SU-DHL-6 (cell line): ENCODE measurements around the gene WDR88.

Source experiments
- H2AFZ ChIP-seq: fragments of 200-600 bp; sonication (generic); 2 replicates; pipeline ENCODE4 v1.6.1; 2014; ENCODE audit warnings: low read depth, mild to moderate bottlenecking, moderate library complexity, mixed read lengths, antibody characterized with exemption, low read length; ENCODE audit not compliant: severe bottlenecking
- H3F3A ChIP-seq: fragments of 200-600 bp; shearing (Covaris generic); 2 replicates; pipeline ENCODE4 v1.6.0; 2016; ENCODE audit warnings: antibody characterized with exemption, mild to moderate bottlenecking; ENCODE audit not compliant: insufficient read depth
- H3K27ac ChIP-seq: fragments of 200-600 bp; sonication (generic); 2 replicates; pipeline ENCODE4 v1.5.1; 2016; ENCODE audit warnings: low read depth, mild to moderate bottlenecking, low read length, moderate library complexity, mixed read lengths
- H3K27me3 ChIP-seq: fragments of 200-600 bp; sonication (generic), shearing (Covaris generic); 2 replicates; pipeline ENCODE4 v1.6.0; 2014; ENCODE audit warnings: mild to moderate bottlenecking, low read length
- H3K36me3 ChIP-seq: fragments of 200-600 bp; sonication (generic); 2 replicates; pipeline ENCODE4 v1.6.1; 2014; ENCODE audit warnings: mild to moderate bottlenecking, low read length, mixed read lengths
- H3K4me2 ChIP-seq: fragments of 300-600, 200-600 bp; shearing (Covaris generic), sonication (generic); 2 replicates; pipeline ENCODE4 v1.6.0; 2014; ENCODE audit warnings: low read length, low read depth, mild to moderate bottlenecking; ENCODE audit not compliant: poor library complexity, severe bottlenecking
- H3K4me3 ChIP-seq: fragments of 200-600 bp; sonication (generic); 2 replicates; pipeline ENCODE4 v1.5.1; 2014; ENCODE audit warnings: antibody characterized with exemption, low read length, mild to moderate bottlenecking, mixed read lengths; ENCODE audit not compliant: insufficient read depth, poor library complexity, severe bottlenecking
- H3K79me2 ChIP-seq: fragments of 200-600 bp; sonication (generic); 2 replicates; pipeline ENCODE4 v1.6.1; 2014; ENCODE audit warnings: mild to moderate bottlenecking, low read length, moderate library complexity; ENCODE audit not compliant: insufficient read depth
- H3K9ac ChIP-seq: fragments of 200-600 bp; sonication (generic); 2 replicates; pipeline ENCODE4 v1.7.0; 2014; ENCODE audit warnings: mild to moderate bottlenecking, low read length
- H3K9me2 ChIP-seq: fragments of 200-600 bp; sonication (generic); replicated peaks from 2 replicates; pipeline ENCODE4 v1.6.1; 2014; ENCODE audit warnings: low read length; ENCODE audit not compliant: insufficient read depth
- H3K9me3 ChIP-seq: fragments of 200-600 bp; sonication (generic); 2 replicates; pipeline ENCODE4 v1.6.1; 2014; ENCODE audit warnings: low read length, mixed read lengths; ENCODE audit not compliant: insufficient read depth
- H4K20me1 ChIP-seq: fragments of 200-600 bp; sonication (generic); 2 replicates; pipeline ENCODE4 v1.6.1; 2014; ENCODE audit warnings: low read depth, mild to moderate bottlenecking, antibody characterized with exemption, low read length, moderate library complexity, mixed read lengths
- EZH2phosphoT487 ChIP-seq: fragments of 200-600 bp; sonication (generic), shearing (Covaris generic); conservative IDR thresholded peaks from 2 replicates; pipeline ENCODE4 v1.6.1; 2018; ENCODE audit warnings: mild to moderate bottlenecking, antibody characterized with exemption, low read length, moderate library complexity, mixed read lengths
- TF ChIP-seq, protein P1 (sequence below): fragments of 200-600 bp; sonication (generic); IDR thresholded peaks from one replicate; pipeline ENCODE4 v1.5.1; 2017; ENCODE audit warnings: antibody characterized with exemption, mild to moderate bottlenecking, low read length, moderate library complexity; ENCODE audit not compliant: insufficient read depth, poor library complexity, severe bottlenecking

Gene WDR88

DNA sequence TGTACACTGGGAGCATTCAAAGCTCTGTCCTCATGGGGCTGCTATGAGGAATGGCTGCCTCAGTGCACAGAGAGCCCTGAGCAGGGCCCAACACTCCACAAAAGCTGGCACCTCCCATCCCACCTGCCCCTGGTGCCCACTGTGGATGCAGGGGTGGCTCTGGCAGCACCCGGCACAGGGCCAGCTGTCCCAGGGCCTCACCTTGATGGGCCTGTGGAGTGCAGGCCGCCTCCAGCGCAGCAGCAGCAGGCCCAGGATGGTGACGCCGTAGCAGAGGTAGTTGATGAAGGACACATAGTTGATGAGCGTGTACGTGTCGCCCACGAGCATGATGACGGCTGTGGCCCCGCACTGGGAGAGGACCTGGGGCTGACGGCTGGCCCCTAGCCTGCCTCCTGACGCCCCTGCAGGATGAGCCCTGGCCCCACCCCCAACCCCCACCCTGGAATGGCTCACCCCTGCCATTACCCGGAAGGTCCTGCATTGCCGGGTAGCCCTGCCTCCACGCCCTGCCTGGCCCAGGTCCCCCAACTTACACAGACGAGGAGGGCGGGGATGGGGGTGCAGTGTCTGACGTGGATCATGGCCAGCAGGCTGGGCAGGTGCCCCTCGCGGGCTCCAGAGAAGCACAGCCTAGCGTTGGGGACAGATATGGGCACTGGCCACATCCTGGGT is 78.5 kb downstream of the WDR88 start:
- no peak overlapping the region for H2AFZ ChIP-seq
- H3K9ac ChIP-seq: no peak overlapping the region
- H3K9me3 ChIP-seq: no peaks in the 10 kb centered on the region
- no peaks in the 10 kb centered on the region for H3K79me2 ChIP-seq
- H3K9me2 ChIP-seq: no peaks in the 10 kb centered on the region
- H3K27me3 ChIP-seq: no peaks in the 10 kb centered on the region
- no peaks in the 10 kb centered on the region for H3F3A ChIP-seq
- TF ChIP-seq, protein P1, sequence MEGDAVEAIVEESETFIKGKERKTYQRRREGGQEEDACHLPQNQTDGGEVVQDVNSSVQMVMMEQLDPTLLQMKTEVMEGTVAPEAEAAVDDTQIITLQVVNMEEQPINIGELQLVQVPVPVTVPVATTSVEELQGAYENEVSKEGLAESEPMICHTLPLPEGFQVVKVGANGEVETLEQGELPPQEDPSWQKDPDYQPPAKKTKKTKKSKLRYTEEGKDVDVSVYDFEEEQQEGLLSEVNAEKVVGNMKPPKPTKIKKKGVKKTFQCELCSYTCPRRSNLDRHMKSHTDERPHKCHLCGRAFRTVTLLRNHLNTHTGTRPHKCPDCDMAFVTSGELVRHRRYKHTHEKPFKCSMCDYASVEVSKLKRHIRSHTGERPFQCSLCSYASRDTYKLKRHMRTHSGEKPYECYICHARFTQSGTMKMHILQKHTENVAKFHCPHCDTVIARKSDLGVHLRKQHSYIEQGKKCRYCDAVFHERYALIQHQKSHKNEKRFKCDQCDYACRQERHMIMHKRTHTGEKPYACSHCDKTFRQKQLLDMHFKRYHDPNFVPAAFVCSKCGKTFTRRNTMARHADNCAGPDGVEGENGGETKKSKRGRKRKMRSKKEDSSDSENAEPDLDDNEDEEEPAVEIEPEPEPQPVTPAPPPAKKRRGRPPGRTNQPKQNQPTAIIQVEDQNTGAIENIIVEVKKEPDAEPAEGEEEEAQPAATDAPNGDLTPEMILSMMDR: no peak
- no peak for TF ChIP-seq EZH2phosphoT487
- no peak overlapping the region for H3K27ac ChIP-seq
- H3K4me3 ChIP-seq: no peak overlapping the region
- no peaks in the 10 kb centered on the region for H3K36me3 ChIP-seq
- H4K20me1 ChIP-seq: no peaks in the 10 kb centered on the region
- no peak overlapping the region for H3K4me2 ChIP-seq

DNA sequence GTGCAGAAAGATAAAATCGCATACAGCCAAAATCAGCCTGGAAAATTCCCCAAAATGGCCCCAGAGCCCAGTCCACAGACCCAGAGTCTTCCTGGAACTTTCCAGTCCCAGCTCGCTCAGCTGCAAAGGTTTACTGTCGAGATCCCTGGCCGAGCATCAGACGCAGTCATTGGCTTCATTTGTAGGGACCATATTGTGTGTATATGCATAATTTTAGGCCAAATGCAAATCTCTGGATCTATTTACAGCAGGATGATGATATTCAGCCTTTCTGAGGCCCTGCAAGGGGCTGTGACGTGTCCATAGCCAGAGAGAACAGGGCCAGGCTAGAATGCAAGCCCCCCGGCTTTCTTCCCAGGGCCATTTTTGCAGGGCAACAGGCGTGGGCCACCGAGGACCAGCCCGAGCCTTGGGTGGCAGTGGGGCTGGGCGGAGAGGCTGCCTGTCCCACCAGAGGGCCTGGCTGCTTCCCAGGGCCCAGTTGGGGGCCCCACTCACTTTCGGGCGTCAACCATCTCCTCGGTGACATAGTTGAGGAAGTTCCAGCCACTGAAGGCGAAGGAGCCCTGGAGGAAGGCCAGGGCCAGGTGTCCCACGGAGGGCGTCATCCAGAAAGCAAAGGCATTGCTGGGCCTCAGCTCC is 80.0 kb downstream of the WDR88 start:
- H4K20me1 ChIP-seq: no peaks in the 10 kb centered on the region
- H3K9me3 ChIP-seq: no peaks in the 10 kb centered on the region
- no peak overlapping the region for H3K4me3 ChIP-seq
- H3K4me2 ChIP-seq: no peak overlapping the region
- no peaks in the 10 kb centered on the region for H3K36me3 ChIP-seq
- TF ChIP-seq, protein P1: no peak
- TF ChIP-seq EZH2phosphoT487: no peak
- H3K27me3 ChIP-seq: no peaks in the 10 kb centered on the region
- no peak overlapping the region for H2AFZ ChIP-seq
- H3K9me2 ChIP-seq: no peaks in the 10 kb centered on the region
- no peak overlapping the region for H3K27ac ChIP-seq
- no peak overlapping the region for H3K9ac ChIP-seq
- no peaks in the 10 kb centered on the region for H3F3A ChIP-seq
- H3K79me2 ChIP-seq: no peaks in the 10 kb centered on the region

DNA sequence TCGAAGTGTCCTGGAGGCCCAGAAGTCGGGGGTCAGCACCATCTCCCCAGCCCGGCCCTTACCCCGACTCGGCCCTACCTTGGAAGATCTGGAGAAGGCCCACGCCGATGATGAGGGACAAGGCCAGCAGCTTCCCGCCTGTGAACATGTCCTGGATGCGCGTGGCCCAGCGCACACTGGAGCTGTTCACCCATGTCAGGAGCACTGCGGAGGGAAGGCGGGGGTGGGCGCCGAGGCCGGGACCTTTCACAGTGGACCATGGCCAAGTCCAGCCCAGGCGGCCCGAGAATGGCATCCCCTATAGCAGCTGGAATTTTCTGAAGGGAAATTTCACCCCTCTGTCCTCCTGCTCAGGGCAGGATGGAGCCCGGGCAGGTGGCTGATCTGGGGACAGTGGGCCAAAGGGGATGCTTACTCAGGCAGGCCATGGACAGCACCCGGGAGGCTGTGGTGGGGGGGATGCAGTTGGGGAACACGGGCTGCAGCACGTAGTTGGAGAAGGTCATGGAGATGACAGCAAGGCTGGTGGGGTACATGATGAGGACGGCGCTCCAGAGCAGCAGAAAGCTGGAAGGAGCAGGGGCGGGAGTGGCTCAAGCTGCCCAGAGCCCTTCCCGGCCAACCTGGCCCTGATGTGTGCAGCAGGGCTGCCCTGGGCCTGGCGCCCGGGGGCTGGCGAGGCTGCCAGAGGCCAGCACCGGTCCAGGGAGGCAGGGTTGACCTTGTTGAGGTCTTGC is 80.7 kb downstream of the WDR88 start:
- H3K79me2 ChIP-seq: no peaks in the 10 kb centered on the region
- no peaks in the 10 kb centered on the region for H4K20me1 ChIP-seq
- no peaks in the 10 kb centered on the region for H3F3A ChIP-seq
- no peaks in the 10 kb centered on the region for H3K9me3 ChIP-seq
- no peak overlapping the region for H2AFZ ChIP-seq
- H3K4me2 ChIP-seq: no peak overlapping the region
- no peaks in the 10 kb centered on the region for H3K27me3 ChIP-seq
- no peak overlapping the region for H3K9ac ChIP-seq
- no peak overlapping the region for H3K4me3 ChIP-seq
- no peaks in the 10 kb centered on the region for H3K9me2 ChIP-seq
- no peak overlapping the region for H3K27ac ChIP-seq
- no peaks in the 10 kb centered on the region for H3K36me3 ChIP-seq
- TF ChIP-seq EZH2phosphoT487: no peak
- TF ChIP-seq, protein P1: no peak
